ENCODE data around the gene FARS2.

FARS2 gene

GRCh38 chr6:5745081-5745480 lies 483.8 kb downstream of the FARS2 start:
- TF ChIP-seq CTCF (conservative IDR thresholded peaks at IDR 0.05; ENCODE audit: low read depth, low read length) = no peak
- no peak overlapping the region for H3K4me3 ChIP-seq (ENCODE audit: low read depth, low read length)
- DNase-seq (ENCODE audit: low read depth) = no peak

- TF ChIP-seq CTCF (conservative IDR thresholded peaks at IDR 0.05; ENCODE audit: low read depth, low read length) = peak; percentile 37
- no peak overlapping the region for H3K4me3 ChIP-seq (ENCODE audit: low read depth, low read length)
- no peak for DNase-seq (ENCODE audit: low read depth)
These were observed 484.9 kb downstream of the FARS2 start for GRCh38 chr6:5746053-5746758.

GRCh38 chr6:5746759-5747130 lies 485.4 kb downstream of the FARS2 start:
- TF ChIP-seq CTCF (conservative IDR thresholded peaks at IDR 0.05; ENCODE audit: low read depth, low read length) = no peak
- DNase-seq (ENCODE audit: low read depth) = no peak
- no peak overlapping the region for H3K4me3 ChIP-seq (ENCODE audit: low read depth, low read length)

- H3K4me3 ChIP-seq (ENCODE audit: low read depth, low read length) = no peak overlapping the region
- no peak for DNase-seq (ENCODE audit: low read depth)
- no peak for TF ChIP-seq CTCF (conservative IDR thresholded peaks at IDR 0.05; ENCODE audit: low read depth, low read length)
These were observed 486.1 kb downstream of the FARS2 start for GRCh38 chr6:5747379-5747778.

- H3K4me3 ChIP-seq (ENCODE audit: low read depth, low read length) = no peak overlapping the region
- TF ChIP-seq CTCF (conservative IDR thresholded peaks at IDR 0.05; ENCODE audit: low read depth, low read length) = no peak
- no peak for DNase-seq (ENCODE audit: low read depth)
These were observed 487.8 kb downstream of the FARS2 start for GRCh38 chr6:5749016-5749650.

- no peak overlapping the region for H3K4me3 ChIP-seq (ENCODE audit: low read depth, low read length)
- no peak for TF ChIP-seq CTCF (conservative IDR thresholded peaks at IDR 0.05; ENCODE audit: low read depth, low read length)
- DNase-seq (ENCODE audit: low read depth) = no peak
These were observed 488.4 kb downstream of the FARS2 start for GRCh38 chr6:5749651-5750215.
